ENCODE measurements around the gene CD4.

GRCh38 chr12:6832125-6832524 lies 42.8 kb downstream of the CD4 start:
- TF ChIP-seq CTCF (IDR thresholded peaks at IDR 0.05), result no peak
- no peak for TF ChIP-seq POLR2A (IDR thresholded peaks at IDR 0.05)
- no peak for TF ChIP-seq POLR2AphosphoS5 (IDR thresholded peaks at IDR 0.05)
